Suprapubic skin (tissue), 4 donors: ENCODE measurements around the gene SUCNR1. TPM values are rescaled to one million over a fixed set of nuclear protein-coding genes. Genes with fewer than 3 reads are reported as not detected.
"Not testable (repeated sequence)": the region's sequence is repeated elsewhere in the genome, so short reads cannot be mapped to it uniquely, and the experiment has no call there.

ENCODE experiments used
- DNase-seq, 2 donors: peaks; one replicate each; pipeline ENCODE4 v3.0.0-alpha.2; 2019; ENCODE audit warnings: low spot score in 2 of 2
- H3K27ac ChIP-seq: fragments of 200-600 bp; sonication (generic); one replicate; pipeline ENCODE4 v1.5.1; 2019
- H3K27me3 ChIP-seq: fragments of 200-600 bp; sonication (generic); one replicate; pipeline ENCODE4 v1.5.1; 2019
- H3K36me3 ChIP-seq: fragments of 200-600 bp; sonication (generic); one replicate; pipeline ENCODE4 v1.5.1; 2019
- H3K4me1 ChIP-seq: fragments of 200-600 bp; sonication (generic); one replicate; pipeline ENCODE4 v1.5.1; 2019
- H3K4me3 ChIP-seq: fragments of 200-600 bp; sonication (generic); one replicate; pipeline ENCODE4 v1.5.1; 2019; ENCODE audit warnings: mild to moderate bottlenecking
- H3K9me3 ChIP-seq: fragments of 200-600 bp; sonication (generic); one replicate; pipeline ENCODE4 v1.5.1; 2019
- EP300 ChIP-seq: sonication (generic); formaldehyde crosslinking; IDR thresholded peaks from one replicate; pipeline ENCODE4 v1.6.1; 2017; ENCODE audit warnings: antibody characterized with exemption
- POLR2A ChIP-seq, 2 donors: fragments of 450-650 bp; IDR thresholded peaks; one replicate each; pipeline ENCODE4 v1.6.1; 2017; ENCODE audit warnings: antibody characterized with exemption in 2 of 2, mild to moderate bottlenecking in 2 of 2, moderate library complexity in 2 of 2
- POLR2AphosphoS5 ChIP-seq, 3 donors: sonication (generic); formaldehyde crosslinking; IDR thresholded peaks; one replicate each; pipeline ENCODE4 v1.6.1; 2017; ENCODE audit warnings: antibody characterized with exemption in 3 of 3
- WGBS: methylation state at CpG from one replicate; pipeline ENCODE4 v1.1.5; 2018; 5-methylcytosine and 5-hydroxymethylcytosine counted together
- total RNA-seq, 4 donors: library from RNA; depleted of rRNA; stranded (reverse); fragments of >200 nt; gene quantifications; one replicate each; pipeline ENCODE4 v1.1.0, GENCODE V29; 2016
- TF ChIP-seq, protein P1 (sequence below), 2 donors: fragments of 200-600 bp in 1 of 2; fragments of 450-650 bp in 1 of 2; sonication (generic) in 1 of 2; IDR thresholded peaks; one replicate each; pipeline ENCODE4 v1.5.1; 2016 to 2019; ENCODE audit warnings: antibody characterized with exemption in 2 of 2, mild to moderate bottlenecking in 1 of 2, moderate library complexity in 1 of 2

SUCNR1 gene
- total RNA-seq, 4 donors from 2014 or later = 0.79 to 2.2 (median 1.4) TPM

- Histone ChIP-seq H3K27ac (no peak overlapping the region), H3K9me3 (no peaks in the 10 kb centered on the region), H3K4me1 (no peaks in the 10 kb centered on the region), H3K4me3 (no peak overlapping the region), H3K36me3 (no peaks in the 10 kb centered on the region), H3K27me3 (no peaks in the 10 kb centered on the region)
- no peak for DNase-seq
- WGBS = 73% methylated on average over 2 of the region's 2 CpGs
- no peak for TF ChIP-seq POLR2AphosphoS5 (IDR thresholded peaks at IDR 0.05)
Observed at GRCh38 chr3:151880416-151880690, 6.9 kb downstream of the SUCNR1 start.

DNA sequence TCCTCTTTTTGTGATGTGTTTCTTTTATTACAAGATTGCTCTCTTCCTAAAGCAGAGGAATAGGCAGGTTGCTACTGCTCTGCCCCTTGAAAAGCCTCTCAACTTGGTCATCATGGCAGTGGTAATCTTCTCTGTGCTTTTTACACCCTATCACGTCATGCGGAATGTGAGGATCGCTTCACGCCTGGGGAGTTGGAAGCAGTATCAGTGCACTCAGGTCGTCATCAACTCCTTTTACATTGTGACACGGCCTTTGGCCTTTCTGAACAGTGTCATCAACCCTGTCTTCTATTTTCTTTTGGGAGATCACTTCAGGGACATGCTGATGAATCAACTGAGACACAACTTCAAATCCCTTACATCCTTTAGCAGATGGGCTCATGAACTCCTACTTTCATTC lies 7.7 kb downstream of the SUCNR1 start:
- no peaks in the 10 kb centered on the region for H3K4me1 ChIP-seq
- no peaks in the 10 kb centered on the region for H3K9me3 ChIP-seq
- H3K4me3 ChIP-seq = no peak overlapping the region
- TF ChIP-seq, protein P1, sequence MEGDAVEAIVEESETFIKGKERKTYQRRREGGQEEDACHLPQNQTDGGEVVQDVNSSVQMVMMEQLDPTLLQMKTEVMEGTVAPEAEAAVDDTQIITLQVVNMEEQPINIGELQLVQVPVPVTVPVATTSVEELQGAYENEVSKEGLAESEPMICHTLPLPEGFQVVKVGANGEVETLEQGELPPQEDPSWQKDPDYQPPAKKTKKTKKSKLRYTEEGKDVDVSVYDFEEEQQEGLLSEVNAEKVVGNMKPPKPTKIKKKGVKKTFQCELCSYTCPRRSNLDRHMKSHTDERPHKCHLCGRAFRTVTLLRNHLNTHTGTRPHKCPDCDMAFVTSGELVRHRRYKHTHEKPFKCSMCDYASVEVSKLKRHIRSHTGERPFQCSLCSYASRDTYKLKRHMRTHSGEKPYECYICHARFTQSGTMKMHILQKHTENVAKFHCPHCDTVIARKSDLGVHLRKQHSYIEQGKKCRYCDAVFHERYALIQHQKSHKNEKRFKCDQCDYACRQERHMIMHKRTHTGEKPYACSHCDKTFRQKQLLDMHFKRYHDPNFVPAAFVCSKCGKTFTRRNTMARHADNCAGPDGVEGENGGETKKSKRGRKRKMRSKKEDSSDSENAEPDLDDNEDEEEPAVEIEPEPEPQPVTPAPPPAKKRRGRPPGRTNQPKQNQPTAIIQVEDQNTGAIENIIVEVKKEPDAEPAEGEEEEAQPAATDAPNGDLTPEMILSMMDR (IDR thresholded peaks at IDR 0.05) = no peak
- TF ChIP-seq POLR2A (IDR thresholded peaks at IDR 0.05) (no peak), POLR2AphosphoS5 (IDR thresholded peaks at IDR 0.05) (no peak), EP300 (no peak)
- no peak overlapping the region for H3K27ac ChIP-seq
- DNase-seq = no peak
- WGBS = 95% methylated on average over 6 of the region's 6 CpGs
- H3K27me3 ChIP-seq = no peaks in the 10 kb centered on the region
- H3K36me3 ChIP-seq = no peaks in the 10 kb centered on the region

GRCh38 chr3:151885397-151885796 lies 12.0 kb downstream of the SUCNR1 start:
- no CpG with 5 or more reads among the region's 3 CpGs for WGBS
- not testable (repeated sequence) for H3K4me3 ChIP-seq, DNase-seq, H3K9me3 ChIP-seq, H3K4me1 ChIP-seq, H3K27ac ChIP-seq, H3K27me3 ChIP-seq, H3K36me3 ChIP-seq

DNA sequence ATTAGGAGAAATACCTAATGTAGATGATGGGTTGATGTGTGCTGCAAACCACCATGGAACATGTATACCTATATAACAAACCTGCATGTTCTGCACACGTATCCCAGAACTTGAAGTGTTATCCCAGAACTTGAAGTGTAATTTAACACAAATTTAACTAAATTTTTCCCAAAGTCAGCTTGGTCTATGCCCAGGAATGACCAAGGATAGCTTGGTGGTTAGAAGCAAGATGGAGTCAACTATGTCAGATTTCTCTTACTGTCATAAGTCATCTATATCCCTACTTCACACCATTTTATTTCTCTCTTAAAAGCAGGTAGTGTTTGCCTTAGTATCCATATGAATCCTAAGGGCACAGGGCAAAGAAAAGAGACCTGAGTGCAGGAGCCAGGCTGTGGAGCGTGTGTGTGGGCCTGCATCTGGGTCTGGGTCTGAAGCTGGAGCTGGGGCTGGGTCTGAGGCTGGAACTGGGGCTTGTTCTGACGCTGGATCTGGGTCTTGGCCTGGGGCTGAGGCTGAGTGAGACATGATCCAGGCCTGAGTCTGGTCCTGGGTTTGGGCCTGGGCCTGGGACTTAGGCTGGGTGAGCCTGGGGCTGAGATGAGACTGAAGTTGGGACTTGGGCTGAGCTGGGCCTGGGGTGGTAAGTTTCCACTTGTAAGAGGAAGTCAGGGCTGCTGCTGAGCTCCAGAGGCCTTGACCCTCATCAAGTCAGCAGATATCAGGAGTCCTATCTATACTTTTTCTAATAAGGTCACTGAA lies 14.2 kb downstream of the SUCNR1 start:
- WGBS = 95% methylated on average over 1 of the region's 3 CpGs
- not testable (repeated sequence) for H3K4me3 ChIP-seq, H3K4me1 ChIP-seq, H3K27ac ChIP-seq, H3K27me3 ChIP-seq, H3K36me3 ChIP-seq, DNase-seq, H3K9me3 ChIP-seq

GRCh38 chr3:151890721-151891141 lies 17.3 kb downstream of the SUCNR1 start:
- H3K9me3 ChIP-seq = peaks cover 3% of the 10 kb centered on the region
- H3K4me1 ChIP-seq = no peaks in the 10 kb centered on the region
- DNase-seq = no peak
- no peaks in the 10 kb centered on the region for H3K36me3 ChIP-seq
- WGBS = 59% methylated on average over 4 of the region's 4 CpGs
- H3K27me3 ChIP-seq = no peaks in the 10 kb centered on the region
- no peak for TF ChIP-seq POLR2A (IDR thresholded peaks at IDR 0.05)
- no peak for TF ChIP-seq EP300
- TF ChIP-seq, protein P1 (IDR thresholded peaks at IDR 0.05) = no peak
- TF ChIP-seq POLR2AphosphoS5 (IDR thresholded peaks at IDR 0.05) = no peak
- H3K27ac ChIP-seq = no peak overlapping the region
- no peak overlapping the region for H3K4me3 ChIP-seq

DNA sequence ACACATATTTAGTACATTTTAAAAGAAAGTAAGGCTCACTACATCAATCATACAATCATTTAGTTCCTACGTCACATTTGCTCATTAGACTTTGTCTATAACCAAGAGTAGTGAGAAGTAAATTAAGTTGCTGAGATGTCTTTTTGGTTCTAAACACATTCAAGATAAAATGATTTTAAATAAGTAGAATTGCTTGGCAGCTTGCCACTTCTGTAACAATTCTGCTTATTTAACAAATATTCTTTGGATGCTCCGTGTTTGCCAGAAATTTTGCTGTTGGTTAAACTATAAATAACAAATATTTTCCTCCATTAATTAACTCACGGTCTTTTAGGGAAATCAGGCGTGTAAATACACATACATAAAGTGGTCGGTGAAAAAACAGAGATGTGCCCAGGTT lies 18.3 kb downstream of the SUCNR1 start:
- Histone ChIP-seq H3K9me3 (peaks cover 3% of the 10 kb centered on the region), H3K27me3 (no peaks in the 10 kb centered on the region), H3K4me1 (no peaks in the 10 kb centered on the region), H3K36me3 (no peaks in the 10 kb centered on the region), H3K27ac (no peak overlapping the region), H3K4me3 (no peak overlapping the region)
- no peak for DNase-seq
- 63% methylated on average over 5 of the region's 5 CpGs for WGBS
- TF ChIP-seq, protein P1 (IDR thresholded peaks at IDR 0.05) = no peak
- no peak for TF ChIP-seq POLR2AphosphoS5 (IDR thresholded peaks at IDR 0.05)
- TF ChIP-seq EP300 = no peak
- no peak for TF ChIP-seq POLR2A (IDR thresholded peaks at IDR 0.05)

GRCh38 chr3:151894219-151894618 lies 20.8 kb downstream of the SUCNR1 start:
- Histone ChIP-seq H3K4me1 (no peaks in the 10 kb centered on the region), H3K36me3 (no peaks in the 10 kb centered on the region), H3K27ac (no peak overlapping the region), H3K27me3 (no peaks in the 10 kb centered on the region), H3K4me3 (no peak overlapping the region), H3K9me3 (peaks cover 3% of the 10 kb centered on the region)
- no peak for DNase-seq
- TF ChIP-seq POLR2A (IDR thresholded peaks at IDR 0.05) = no peak
- no peak for TF ChIP-seq EP300
- no peak for TF ChIP-seq POLR2AphosphoS5 (IDR thresholded peaks at IDR 0.05)
- TF ChIP-seq, protein P1 (IDR thresholded peaks at IDR 0.05) = no peak
